Lung (tissue), 12 donors: ENCODE measurements around the gene CIDEB. TPM values are rescaled to one million over a fixed set of nuclear protein-coding genes. Genes with fewer than 3 reads are reported as not detected.

Experiments used
- ATAC-seq: fragments of 200-7000 bp; cut with Tn5 transposase; one replicate; pipeline ENCODE4 v1.9.1; 2020; ENCODE audit warnings: moderate number of reproducible peaks; ENCODE audit not compliant: insufficient read depth, low FRiP score
- DNase-seq, 3 donors: peaks; one replicate each; pipeline ENCODE4 v3.0.0-alpha.2; 2013 to 2017
- H3K27ac ChIP-seq, 2 donors: one replicate each; pipeline ENCODE4 v1.5.1; 2013; ENCODE audit warnings: mild to moderate bottlenecking in 2 of 2, moderate library complexity in 2 of 2, control low read depth in 1 of 2, inconsistent platforms in 1 of 2, low read depth in 1 of 2, low read length in 1 of 2
- H3K27me3 ChIP-seq, 3 donors: one replicate each; pipeline ENCODE4 v1.5.1; 2013; ENCODE audit warnings: low read length in 2 of 3; ENCODE audit not compliant: control insufficient read depth in 3 of 3, insufficient read depth in 3 of 3
- H3K36me3 ChIP-seq, 4 donors: one replicate each; pipeline ENCODE4 v1.5.1; 2013; ENCODE audit warnings: low read length in 4 of 4, mild to moderate bottlenecking in 1 of 4, moderate library complexity in 1 of 4; ENCODE audit not compliant: control insufficient read depth in 4 of 4, insufficient read depth in 4 of 4
- H3K4me1 ChIP-seq, 5 donors: one replicate each; pipeline ENCODE4 v1.5.1; 2013; ENCODE audit warnings: low read length in 5 of 5, mild to moderate bottlenecking in 2 of 5, moderate library complexity in 1 of 5; ENCODE audit not compliant: control insufficient read depth in 5 of 5, insufficient read depth in 5 of 5
- H3K4me3 ChIP-seq: one replicate; pipeline ENCODE4 v1.5.1; 2013; ENCODE audit warnings: mild to moderate bottlenecking, control low read depth, moderate library complexity
- H3K9ac ChIP-seq, 2 donors: one replicate each; pipeline ENCODE4 v1.5.1; 2013; ENCODE audit warnings: low read length in 2 of 2, control low read depth in 1 of 2; ENCODE audit not compliant: insufficient read depth in 1 of 2
- H3K9me3 ChIP-seq, 4 donors: one replicate each; pipeline ENCODE4 v1.5.1; 2013; ENCODE audit warnings: low read length in 3 of 4, mild to moderate bottlenecking in 1 of 4, moderate library complexity in 1 of 4; ENCODE audit not compliant: control insufficient read depth in 4 of 4, insufficient read depth in 3 of 4
- CTCF ChIP-seq: IDR thresholded peaks from 2 replicates; pipeline ENCODE4 v1.5.1; 2012; ENCODE audit warnings: mild to moderate bottlenecking; ENCODE audit errors: control extremely low read depth, extremely low read depth
- WGBS, 2 donors: extraction: QIAGEN DNeasy Blood & Tissue Kit; methylation state at CpG; one replicate each; pipeline ENCODE4 v1.1.7; 2013; 5-methylcytosine and 5-hydroxymethylcytosine counted together
- polyA plus RNA-seq, 2 donors: library from polyadenylated mRNA; stranded (reverse); fragments of 200-250 nt; gene quantifications; one replicate each; pipeline ENCODE4 v1.2.1, GENCODE V29; 2013
- total RNA-seq, 2 donors: library from RNA; depleted of rRNA in 1 of 2; stranded (reverse); fragments of >200 nt in 1 of 2; gene quantifications; one replicate each; pipeline ENCODE4 v1.2.1, GENCODE V29; 2014 to 2021
- donor health status: control.
- donor health status: control.
- donor health status: Bipolar disorder and iron deficiency.
- donor health status: healthy.
- donor health status: DM: yes; HTN: yes; CAD: no.

Gene CIDEB
- total and polyA plus RNA-seq, 4 donors: 8.3 to 19.7 (median 14.2) TPM

GRCh38 chr14:24274101-24274543 is 33.7 kb downstream of the CIDEB start:
- no peak overlapping the region for H3K9ac ChIP-seq
- ATAC-seq: peak; percentile 28
- DNase-seq: peak in 2 of 3 donors; percentile 29 to 58
- H3K36me3 ChIP-seq: peaks cover 0 to 5% (median 0%) of the 10 kb centered on the region in 4 donors
- no peak for TF ChIP-seq CTCF
- 36 to 42% methylated on average over 3 of the region's 3 CpGs for WGBS, 2 donors
- no peaks in the 10 kb centered on the region for H3K27me3 ChIP-seq
- peaks cover 4 to 11% (median 6%) of the 10 kb centered on the region in 5 donors for H3K4me1 ChIP-seq
- no peak overlapping the region for H3K4me3 ChIP-seq
- no peaks in the 10 kb centered on the region for H3K9me3 ChIP-seq
- peak overlapping the region; percentile 0 to 78 for H3K27ac ChIP-seq

- DNase-seq (no peak), ATAC-seq (no peak)
- H3K4me1 ChIP-seq: peaks cover 4 to 11% (median 6%) of the 10 kb centered on the region in 5 donors
- no peak overlapping the region for H3K9ac ChIP-seq
- H3K4me3 ChIP-seq: no peak overlapping the region
- H3K27me3 ChIP-seq: no peaks in the 10 kb centered on the region
- no peaks in the 10 kb centered on the region for H3K9me3 ChIP-seq
- peak overlapping the region; percentile 0 to 79 for H3K27ac ChIP-seq
- 52 to 66% methylated on average over 3 of the region's 3 CpGs for WGBS, 2 donors
- peaks cover 0 to 10% (median 0%) of the 10 kb centered on the region in 4 donors for H3K36me3 ChIP-seq
- no peak for TF ChIP-seq CTCF
Observed at GRCh38 chr14:24273422-24273998, 34.3 kb downstream of the CIDEB start.

- peaks cover 0 to 18% (median under 1%) of the 10 kb centered on the region in 4 donors for H3K36me3 ChIP-seq
- peaks cover 4 to 11% (median 6%) of the 10 kb centered on the region in 5 donors for H3K4me1 ChIP-seq
- peak overlapping the region in 1 of 2 donors; percentile 15 for H3K9ac ChIP-seq
- no peaks in the 10 kb centered on the region for H3K9me3 ChIP-seq
- 69 to 91% methylated on average over 2 of the region's 2 CpGs for WGBS, 2 donors
- ATAC-seq (no peak), DNase-seq (peak in 1 of 3 donors; percentile 13)
- H3K4me3 ChIP-seq: no peak overlapping the region
- no peak for TF ChIP-seq CTCF
- H3K27ac ChIP-seq: peak overlapping the region in 1 of 2 donors; percentile 71
- no peaks in the 10 kb centered on the region for H3K27me3 ChIP-seq
Observed at GRCh38 chr14:24272467-24272866, 35.3 kb downstream of the CIDEB start.

GRCh38 chr14:24271834-24272263 is 35.9 kb downstream of the CIDEB start:
- no peak for TF ChIP-seq CTCF
- 20 to 23% methylated on average over 3 of the region's 3 CpGs for WGBS, 2 donors
- DNase-seq: no peak
- Histone ChIP-seq H3K9me3 (no peaks in the 10 kb centered on the region), H3K36me3 (peaks cover 3 to 24% (median 6%) of the 10 kb centered on the region in 4 donors), H3K9ac (peak overlapping the region; percentile 59 to 71), H3K4me1 (peaks cover 4 to 11% (median 6%) of the 10 kb centered on the region in 5 donors), H3K27me3 (no peaks in the 10 kb centered on the region), H3K4me3 (peak overlapping the region; percentile 55), H3K27ac (peak overlapping the region; percentile 97 to 98)
- no peak for ATAC-seq
